Keratinocyte (primary cell): Measurements from ENCODE around the gene CPEB4.

ENCODE experiments used
- CTCF ChIP-seq, 3 experiments: IDR thresholded peaks in 1 of 3; conservative IDR thresholded peaks in 1 of 3; optimal IDR thresholded peaks in 1 of 3; 2 replicates in 2 of 3; 3 replicates in 1 of 3; pipeline versions ENCODE3 to v1.5.1; 2011; ENCODE audit warnings: low read length in 3 of 3, mild to moderate bottlenecking in 3 of 3, moderate library complexity in 2 of 3, control low read depth in 1 of 3, inconsistent platforms in 1 of 3; ENCODE audit not compliant: insufficient read depth in 2 of 3; ENCODE audit errors: extremely low read depth in 1 of 3
- EZH2 ChIP-seq: IDR thresholded peaks from one replicate; pipeline ENCODE4 v1.6.1; 2012; ENCODE audit warnings: inconsistent platforms, mild to moderate bottlenecking, low read length, moderate library complexity

GRCh38 chr5:173851595-173852243 is 36.4 kb upstream of the CPEB4 start:
- no peak for TF ChIP-seq CTCF (optimal IDR thresholded peaks at IDR 0.05 in 1 of 3, IDR thresholded peaks at IDR 0.05 in 1 of 3, conservative IDR thresholded peaks at IDR 0.05 in 1 of 3; ENCODE audit: extremely low read depth in 1 of 3, insufficient read depth in 2 of 3, low read length in 3 of 3)
- TF ChIP-seq EZH2: no peak
